ENCODE measurements around the gene DENND2A. TPM values are rescaled to one million over a fixed set of nuclear protein-coding genes. Genes with fewer than 3 reads are reported as not detected.

The DENND2A gene
- total RNA-seq, 6 experiments from 2014 or later, result 0.50 to 0.99 (median 0.58) TPM

DNA sequence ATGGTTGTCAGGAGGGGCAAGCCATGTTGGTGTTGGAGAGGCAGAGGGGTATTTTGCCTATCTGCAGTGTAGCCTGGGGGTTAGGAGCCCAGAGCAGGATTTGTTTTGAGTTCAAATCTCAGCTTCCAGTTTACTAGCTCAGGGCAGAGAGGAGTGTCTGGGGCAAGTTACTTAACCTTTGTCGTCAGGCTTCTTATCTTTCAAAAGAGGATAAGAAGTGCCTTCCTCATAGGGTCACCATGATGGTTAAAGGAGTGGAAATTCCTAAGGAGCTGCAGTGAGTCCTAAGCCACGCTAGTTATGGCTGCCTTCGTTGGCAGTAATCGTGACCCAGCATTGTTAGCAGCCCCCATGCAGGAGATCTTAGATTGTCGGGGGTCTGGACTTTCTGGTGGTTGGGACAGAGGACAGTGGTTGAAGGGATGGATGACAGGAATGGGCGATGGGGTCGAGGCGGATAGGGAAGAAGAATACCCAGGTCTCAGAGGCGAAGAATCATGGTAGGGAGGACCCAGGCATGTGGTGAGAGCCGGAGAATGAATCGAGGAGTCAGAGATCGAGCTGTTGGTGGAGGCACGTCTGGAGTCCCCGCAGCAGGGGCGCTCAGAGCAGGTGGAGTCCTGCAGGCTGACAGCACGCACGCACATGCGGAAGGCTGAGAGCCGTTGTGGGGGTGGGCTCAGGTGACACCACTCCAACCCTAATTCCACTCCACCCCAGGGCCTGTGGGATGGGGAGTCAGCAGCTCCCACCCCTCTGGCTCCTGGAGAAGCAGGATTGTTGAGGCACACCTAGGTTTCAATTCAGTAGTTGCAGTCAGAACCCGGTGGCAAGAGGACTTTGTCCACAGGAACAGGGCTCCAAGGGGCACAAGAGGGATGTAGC is 43.7 kb upstream of the DENND2A start:
- no peak for DNase-seq
- no peaks in the 10 kb centered on the region; the same call in 1 of the 2 replicates for H3K27me3 Mint-ChIP-seq (ENCODE audit: insufficient read depth)
- H3K36me3 Mint-ChIP-seq (ENCODE audit: low read depth), result peaks cover 8% of the 10 kb centered on the region
- no peak overlapping the region for H3K4me3 Mint-ChIP-seq
- H3K4me1 Mint-ChIP-seq (ENCODE audit: low read depth), result no peaks in the 10 kb centered on the region
- no peak overlapping the region for H3K27ac Mint-ChIP-seq
- no peaks in the 10 kb centered on the region for H3K9me3 Mint-ChIP-seq
- TF ChIP-seq CTCF (IDR thresholded peaks at IDR 0.05), result no peak

GRCh38 chr7:140683657-140684056 is 43.0 kb upstream of the DENND2A start:
- Mint-ChIP-seq H3K4me3 (no peak overlapping the region), H3K4me1 (ENCODE audit: low read depth) (no peaks in the 10 kb centered on the region)
- no peak for DNase-seq

GRCh38 chr7:140681766-140682165 is 41.2 kb upstream of the DENND2A start:
- no peak for TF ChIP-seq CTCF (IDR thresholded peaks at IDR 0.05)
- H3K36me3 Mint-ChIP-seq (ENCODE audit: low read depth), result peaks cover 12% of the 10 kb centered on the region
- no peaks in the 10 kb centered on the region; the same call in 1 of the 2 replicates for H3K27me3 Mint-ChIP-seq (ENCODE audit: insufficient read depth)
- no peaks in the 10 kb centered on the region for H3K9me3 Mint-ChIP-seq
- DNase-seq, result no peak
- no peak overlapping the region for H3K27ac Mint-ChIP-seq
- H3K4me3 Mint-ChIP-seq, result no peak overlapping the region
- no peaks in the 10 kb centered on the region for H3K4me1 Mint-ChIP-seq (ENCODE audit: low read depth)

More at GRCh38 chr7:140683657-140684056, 43.0 kb upstream of the DENND2A start:
- H3K27me3 Mint-ChIP-seq (ENCODE audit: insufficient read depth), result no peaks in the 10 kb centered on the region; the same call in 1 of the 2 replicates
- H3K36me3 Mint-ChIP-seq (ENCODE audit: low read depth), result peaks cover 12% of the 10 kb centered on the region
- H3K9me3 Mint-ChIP-seq, result no peaks in the 10 kb centered on the region
- H3K27ac Mint-ChIP-seq, result no peak overlapping the region
- no peak for TF ChIP-seq CTCF (IDR thresholded peaks at IDR 0.05)

GRCh38 chr7:140680886-140681285 is 40.3 kb upstream of the DENND2A start:
- DNase-seq, result no peak
- no peaks in the 10 kb centered on the region for H3K9me3 Mint-ChIP-seq
- TF ChIP-seq CTCF (IDR thresholded peaks at IDR 0.05), result no peak
- no peaks in the 10 kb centered on the region for H3K4me1 Mint-ChIP-seq (ENCODE audit: low read depth)
- no peaks in the 10 kb centered on the region; the same call in 1 of the 2 replicates for H3K27me3 Mint-ChIP-seq (ENCODE audit: insufficient read depth)
- no peak overlapping the region for H3K4me3 Mint-ChIP-seq
- H3K27ac Mint-ChIP-seq, result no peak overlapping the region
- H3K36me3 Mint-ChIP-seq (ENCODE audit: low read depth), result peaks cover 12% of the 10 kb centered on the region

DNA sequence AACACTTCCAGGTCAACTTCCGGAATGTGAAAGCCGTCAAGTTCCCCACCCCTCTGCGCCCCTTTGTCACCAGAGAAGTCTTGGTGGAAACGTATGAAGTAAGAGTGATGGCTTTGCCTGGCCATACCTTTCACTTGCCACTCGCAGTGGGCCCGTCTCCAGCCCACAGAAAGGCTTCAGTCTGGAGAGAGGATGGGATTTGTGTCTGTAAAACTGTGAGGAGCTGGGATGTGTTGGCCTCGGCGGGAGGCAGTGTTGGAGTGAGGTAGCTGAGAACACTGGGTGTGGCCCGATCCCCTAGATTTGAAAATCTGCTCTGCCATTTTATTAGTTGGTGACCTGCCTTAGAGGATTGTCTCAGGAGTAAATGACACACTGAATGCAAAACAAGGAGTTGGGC is 38.6 kb upstream of the DENND2A start:
- DNase-seq, result no peak
- H3K27me3 Mint-ChIP-seq (ENCODE audit: insufficient read depth), result no peaks in the 10 kb centered on the region; the same call in 1 of the 2 replicates
- H3K4me3 Mint-ChIP-seq, result no peak overlapping the region
- H3K4me1 Mint-ChIP-seq (ENCODE audit: low read depth), result peaks cover 16% of the 10 kb centered on the region
- H3K27ac Mint-ChIP-seq, result no peak overlapping the region
- H3K36me3 Mint-ChIP-seq (ENCODE audit: low read depth), result peaks cover 12% of the 10 kb centered on the region
- TF ChIP-seq CTCF (IDR thresholded peaks at IDR 0.05), result no peak
- no peaks in the 10 kb centered on the region for H3K9me3 Mint-ChIP-seq

Measured in HFFc6 (cell line).